Umbilical cord (tissue), 2 donors: Measurements from ENCODE around the gene LIPI. TPM values are rescaled to one million over a fixed set of nuclear protein-coding genes. Genes with fewer than 3 reads are reported as not detected.
"Not testable (repeated sequence)": the region's sequence is repeated elsewhere in the genome, so short reads cannot be mapped to it uniquely, and the experiment has no call there.

Experiments used
- DNase-seq: peaks from one replicate; pipeline ENCODE4 v3.0.0-alpha.2; 2015; ENCODE audit warnings: low spot score
- total RNA-seq: library from RNA; depleted of rRNA; stranded (reverse); fragments of >200 nt; gene quantifications from one replicate; pipeline ENCODE4 v1.2.3, GENCODE V29; 2014; ENCODE audit warnings: low replicate concordance; ENCODE audit not compliant: insufficient read depth

The LIPI gene
- total RNA-seq, result not detected

DNA sequence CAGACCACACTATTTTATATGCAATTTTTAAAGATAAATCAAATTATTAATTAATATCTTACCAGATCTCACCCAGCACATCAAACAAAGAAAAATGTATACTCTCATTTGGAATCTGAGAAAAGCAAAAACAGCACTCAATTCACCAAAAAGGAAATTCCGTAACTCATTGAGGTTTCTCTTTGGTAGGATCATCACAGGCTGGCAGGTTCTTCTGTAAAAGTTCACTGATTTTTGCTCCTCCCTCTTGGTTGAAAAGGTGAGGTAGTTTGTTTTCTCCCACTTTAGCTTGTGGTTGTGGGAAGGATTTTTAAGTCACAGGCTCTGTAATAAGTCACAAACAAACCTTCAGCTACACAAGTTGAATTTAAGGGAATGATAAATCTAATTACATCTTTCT is at the start of gene LIPI:
Gene LIPI (minus strand): TSS at position 218 of the 400 bp plus-strand sequence. CDS start 110 bp downstream, at position 108.
- DNase-seq, result no peak

GRCh38 chr21:14260174-14260764 is 49.5 kb upstream of the LIPI start:
- no peak for DNase-seq

DNA sequence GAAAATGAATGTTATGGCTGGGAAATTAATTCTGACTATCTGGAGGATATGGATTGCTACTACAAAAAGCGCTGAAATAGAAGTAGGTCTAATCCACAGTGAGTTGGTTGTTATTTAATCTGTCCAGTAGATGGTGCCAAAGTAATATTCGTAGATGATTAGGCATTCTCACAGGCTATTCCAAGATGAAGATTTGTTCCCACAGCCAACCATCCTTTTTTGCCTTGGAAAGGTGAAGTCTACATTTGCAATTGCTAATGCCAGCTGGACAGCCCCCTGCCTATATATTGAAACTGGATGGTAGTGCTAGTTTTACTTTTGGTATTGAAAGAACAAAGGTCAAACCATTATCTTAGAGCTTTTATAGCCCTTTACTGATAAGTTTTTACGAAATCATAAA is 49.0 kb upstream of the LIPI start:
- DNase-seq, result peak; percentile 65

DNA sequence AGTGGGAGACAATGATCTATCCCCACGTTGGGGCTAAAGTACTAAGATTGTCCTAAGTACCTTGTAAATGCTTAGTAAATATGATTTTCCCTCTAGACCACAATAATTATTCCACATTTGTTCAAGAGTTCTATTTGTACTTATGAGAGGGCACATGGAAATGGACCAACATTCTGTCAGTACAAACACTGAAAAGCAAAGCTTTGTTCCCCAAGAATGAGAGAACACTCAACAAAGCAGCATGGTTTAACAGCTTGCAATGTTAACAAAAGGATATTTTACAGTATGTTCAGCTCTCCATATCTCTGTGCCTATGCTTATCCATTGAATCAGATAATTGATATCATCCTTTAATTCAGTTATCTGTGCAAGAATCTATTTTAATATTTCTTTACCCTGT is 40.6 kb upstream of the LIPI start:
- DNase-seq, result no peak

DNA sequence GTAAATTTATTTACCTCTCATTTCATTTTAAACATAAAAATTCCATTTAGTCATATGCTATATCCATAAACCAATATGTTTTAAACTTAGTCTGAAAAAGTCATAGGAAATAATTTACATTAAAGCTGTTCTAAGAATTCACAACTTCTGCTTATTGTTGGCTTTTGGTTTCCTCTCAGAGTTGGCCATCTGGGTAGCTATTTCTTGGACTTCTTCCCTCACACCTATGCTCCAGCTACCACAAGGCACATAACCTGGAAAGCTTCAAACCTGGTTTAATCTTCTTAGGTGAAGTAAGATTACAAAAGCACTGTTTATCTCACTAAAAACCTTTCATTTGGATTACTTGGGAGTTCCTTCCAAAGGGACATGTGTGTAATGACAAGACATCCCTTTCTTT is 35.0 kb upstream of the LIPI start:
- no peak for DNase-seq

GRCh38 chr21:14244911-14245310 is 34.2 kb upstream of the LIPI start:
- DNase-seq, result no peak

DNA sequence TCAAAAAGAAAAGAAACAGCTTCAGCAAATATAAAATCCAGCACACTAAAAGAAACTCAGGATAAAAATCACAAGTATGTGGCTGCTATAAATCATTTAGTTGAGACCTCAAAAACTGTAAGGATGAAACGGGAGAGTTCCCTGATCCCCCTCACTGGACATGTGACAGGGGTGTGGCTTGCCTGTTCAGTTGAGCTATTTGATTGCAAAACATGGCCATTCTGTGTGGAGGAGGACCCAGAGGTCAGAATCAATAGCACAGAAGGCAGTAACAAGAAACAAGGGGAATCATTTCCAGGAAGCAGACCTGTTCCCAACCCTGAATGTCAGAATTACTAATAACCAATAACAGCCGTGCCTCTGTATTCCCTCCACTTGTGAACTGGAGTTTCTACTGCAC is 33.1 kb upstream of the LIPI start:
- DNase-seq, result peak; percentile 8

DNA sequence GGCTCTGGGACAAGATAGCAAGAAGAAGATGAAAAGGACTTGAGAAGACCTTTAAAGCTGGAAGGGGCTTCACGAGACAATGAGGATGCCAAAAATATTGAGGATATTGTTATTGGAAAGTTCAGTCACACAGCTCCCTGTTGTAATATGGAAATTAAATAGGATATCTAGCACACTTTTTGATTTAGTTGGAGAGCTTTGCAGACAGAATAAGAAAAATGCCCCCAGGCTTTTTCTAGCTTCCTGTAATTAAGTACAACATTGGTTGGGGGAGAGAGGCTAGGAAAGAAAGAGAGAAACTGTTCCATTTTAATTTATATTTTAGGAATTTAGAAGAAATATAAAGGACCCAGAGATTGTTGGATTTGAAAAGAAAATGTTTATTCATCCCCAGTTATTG is 32.7 kb upstream of the LIPI start:
- DNase-seq, result no peak

- no peak for DNase-seq
Observed at GRCh38 chr21:14241297-14241696, 30.5 kb upstream of the LIPI start.

GRCh38 chr21:14239281-14239680 is 28.5 kb upstream of the LIPI start:
- DNase-seq, result no peak

- DNase-seq, result no peak
Observed at GRCh38 chr21:14236180-14236579, 25.4 kb upstream of the LIPI start.

DNA sequence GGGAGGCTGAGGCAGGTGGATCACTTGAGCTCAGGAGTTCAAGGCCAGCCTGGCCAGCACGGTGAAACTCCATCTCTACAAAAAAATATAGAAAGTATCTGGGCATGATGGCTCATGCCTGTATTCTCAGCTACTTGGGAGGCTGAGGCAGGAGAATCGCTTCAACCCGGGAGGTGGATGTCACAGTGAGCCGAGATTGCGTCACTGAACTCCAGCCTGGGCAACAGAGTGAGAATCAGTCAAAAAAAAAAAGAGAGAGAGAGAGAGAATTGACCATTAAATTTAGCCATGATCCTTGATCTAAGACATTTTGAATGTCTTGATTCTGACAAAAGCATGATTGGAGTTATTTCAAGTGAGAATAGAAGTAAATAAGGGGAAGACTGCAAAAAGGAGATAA is 24.3 kb upstream of the LIPI start:
- no peak for DNase-seq

- no peak for DNase-seq
Observed at GRCh38 chr21:14229399-14229798, 18.6 kb upstream of the LIPI start.

- DNase-seq, result no peak
Observed at GRCh38 chr21:14223365-14223764, 12.6 kb upstream of the LIPI start.

- DNase-seq, result peak; percentile 40
Observed at GRCh38 chr21:14215971-14216641, 5.4 kb upstream of the LIPI start, which contains the start of gene RBM11. RBM11 (plus strand) TSS chr21:14216157; CDS start chr21:14216187, 30 bp downstream.

- DNase-seq, result no peak
Observed at GRCh38 chr21:14213164-14213563, 2.4 kb upstream of the LIPI start.

DNA sequence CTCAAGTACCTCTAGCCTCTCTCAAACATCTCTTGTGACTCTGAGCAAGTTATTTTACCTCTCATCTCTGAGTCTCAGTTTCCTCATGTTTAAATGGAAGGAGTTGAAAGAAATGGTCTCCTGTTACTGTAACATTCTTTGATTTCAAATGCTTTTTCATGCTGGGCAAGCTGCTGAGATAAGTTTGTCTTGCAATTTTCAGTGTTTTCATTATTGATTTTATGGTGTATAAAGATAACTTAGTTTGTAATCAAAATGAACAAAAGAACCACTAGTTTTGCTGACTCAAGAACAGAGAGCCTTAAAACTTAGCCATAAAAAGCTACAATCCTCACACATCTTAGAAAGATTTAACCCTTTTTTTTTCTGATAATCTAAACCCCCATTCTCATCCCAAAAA is 4.5 kb downstream of the LIPI start:
- no peak for DNase-seq

- DNase-seq, result not testable (repeated sequence)
Observed at GRCh38 chr21:14166463-14167223, 44.1 kb downstream of the LIPI start.

DNA sequence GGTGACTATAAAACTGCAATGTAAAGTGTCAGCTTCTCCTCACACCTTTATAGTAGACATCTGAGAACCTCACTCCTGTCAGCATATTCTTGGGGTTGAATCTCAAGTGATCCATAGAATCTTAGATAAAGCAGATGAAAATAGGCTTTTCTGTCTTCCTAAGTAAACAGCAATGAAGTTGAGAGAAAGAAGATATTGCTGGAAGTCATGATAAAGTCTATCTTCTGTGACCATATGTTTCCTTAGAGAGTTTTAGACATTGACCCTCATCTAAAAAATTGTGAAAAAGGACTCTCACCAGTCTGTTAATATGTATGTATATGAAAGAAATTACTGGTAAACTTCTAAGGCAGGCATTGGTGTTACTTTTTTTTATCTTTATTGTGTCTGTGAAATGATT is 66.8 kb downstream of the LIPI start:
- DNase-seq, result no peak

DNA sequence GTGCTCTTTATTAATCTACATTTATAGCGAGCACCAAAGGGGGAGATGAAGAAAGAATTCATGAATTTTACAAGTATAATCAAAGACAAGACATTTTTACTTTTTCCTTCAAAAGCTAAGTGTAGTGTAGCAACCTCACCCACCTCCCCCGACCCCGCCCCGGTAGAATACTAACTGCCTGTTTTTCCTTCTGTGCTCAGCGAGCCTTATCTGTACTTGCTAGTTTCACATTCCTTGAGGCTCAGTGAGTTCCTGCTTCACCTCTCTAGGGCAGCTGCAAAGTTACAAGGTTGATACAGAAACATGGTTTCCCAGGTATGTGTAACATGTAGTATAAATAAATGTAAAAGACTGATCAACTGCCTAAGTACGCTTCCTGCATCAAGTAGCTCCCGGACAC is 86.5 kb downstream of the LIPI start:
- no peak for DNase-seq

GRCh38 chr21:14121719-14122118 is 89.0 kb downstream of the LIPI start:
- no peak for DNase-seq

GRCh38 chr21:14120091-14120734 is 90.5 kb downstream of the LIPI start:
- DNase-seq, result no peak
